GM12874 (cell line): Measurements from ENCODE around the gene TXNL4A.
A peak's percentile ranks its signal among the peaks of the same experiment; 100 is the strongest.

Experiments used
- TF ChIP-seq, protein P1 (sequence below): IDR thresholded peaks from 2 replicates; pipeline ENCODE4 v1.5.1; 2011; ENCODE audit warnings: low read depth, mild to moderate bottlenecking, control low read depth, low read length, moderate library complexity; ENCODE audit not compliant: insufficient read depth

TXNL4A gene

DNA sequence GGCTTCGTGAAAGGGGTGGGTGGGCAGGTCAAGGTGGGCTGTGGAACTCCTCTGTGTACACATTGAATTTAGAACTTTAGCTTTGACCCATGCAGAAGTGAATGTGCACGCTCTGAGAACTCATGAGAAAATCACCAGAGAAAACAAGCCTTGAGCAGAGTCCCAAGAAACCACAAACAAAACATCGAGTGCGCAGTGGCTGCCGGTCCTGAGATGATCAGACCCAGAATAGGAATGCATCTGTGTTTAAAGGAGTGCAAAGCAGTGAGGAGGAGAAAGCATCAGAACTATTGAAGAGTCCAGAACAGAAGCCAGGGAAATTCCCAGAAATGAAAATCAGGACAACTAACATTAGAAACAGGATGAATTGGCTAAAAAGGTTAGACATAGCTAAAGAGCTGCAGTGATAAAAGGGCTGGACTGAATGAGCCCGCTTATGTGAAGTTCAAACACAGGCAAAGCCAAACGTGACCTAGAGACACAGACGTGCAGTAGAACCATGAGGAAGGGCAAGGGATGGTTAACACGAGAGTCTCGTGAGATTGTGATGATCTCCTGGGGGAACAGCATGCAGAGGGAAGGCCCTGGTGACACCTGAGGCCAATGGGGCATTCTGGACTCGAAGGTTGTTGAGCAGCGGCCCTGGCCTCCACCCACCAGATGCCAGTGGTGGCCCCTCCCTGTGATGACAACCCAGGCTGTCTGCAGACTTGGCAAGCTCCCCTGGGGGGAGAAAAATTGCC lies 16.4 kb upstream of the TXNL4A start:
- TF ChIP-seq, protein P1, sequence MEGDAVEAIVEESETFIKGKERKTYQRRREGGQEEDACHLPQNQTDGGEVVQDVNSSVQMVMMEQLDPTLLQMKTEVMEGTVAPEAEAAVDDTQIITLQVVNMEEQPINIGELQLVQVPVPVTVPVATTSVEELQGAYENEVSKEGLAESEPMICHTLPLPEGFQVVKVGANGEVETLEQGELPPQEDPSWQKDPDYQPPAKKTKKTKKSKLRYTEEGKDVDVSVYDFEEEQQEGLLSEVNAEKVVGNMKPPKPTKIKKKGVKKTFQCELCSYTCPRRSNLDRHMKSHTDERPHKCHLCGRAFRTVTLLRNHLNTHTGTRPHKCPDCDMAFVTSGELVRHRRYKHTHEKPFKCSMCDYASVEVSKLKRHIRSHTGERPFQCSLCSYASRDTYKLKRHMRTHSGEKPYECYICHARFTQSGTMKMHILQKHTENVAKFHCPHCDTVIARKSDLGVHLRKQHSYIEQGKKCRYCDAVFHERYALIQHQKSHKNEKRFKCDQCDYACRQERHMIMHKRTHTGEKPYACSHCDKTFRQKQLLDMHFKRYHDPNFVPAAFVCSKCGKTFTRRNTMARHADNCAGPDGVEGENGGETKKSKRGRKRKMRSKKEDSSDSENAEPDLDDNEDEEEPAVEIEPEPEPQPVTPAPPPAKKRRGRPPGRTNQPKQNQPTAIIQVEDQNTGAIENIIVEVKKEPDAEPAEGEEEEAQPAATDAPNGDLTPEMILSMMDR, result no peak

DNA sequence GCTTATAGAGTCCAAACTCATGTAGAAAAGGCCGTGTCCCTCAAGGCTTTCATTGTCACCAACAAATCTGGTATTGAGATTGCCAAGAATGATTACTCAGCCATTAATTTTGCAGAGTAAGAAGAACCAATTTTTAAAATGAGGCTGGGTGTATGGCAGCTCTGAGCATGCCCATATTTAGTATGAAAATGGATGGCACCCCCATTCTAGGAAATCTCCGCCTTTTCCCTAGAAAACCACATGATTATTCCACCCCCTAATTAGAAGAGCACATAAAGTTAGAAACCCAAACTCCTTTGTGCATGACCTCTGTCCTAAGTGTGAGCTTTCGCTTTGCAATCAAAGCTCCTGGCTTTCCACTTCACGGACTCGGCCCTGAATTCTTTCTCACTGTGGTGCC lies 14.1 kb upstream of the TXNL4A start:
- TF ChIP-seq, protein P1, result no peak

DNA sequence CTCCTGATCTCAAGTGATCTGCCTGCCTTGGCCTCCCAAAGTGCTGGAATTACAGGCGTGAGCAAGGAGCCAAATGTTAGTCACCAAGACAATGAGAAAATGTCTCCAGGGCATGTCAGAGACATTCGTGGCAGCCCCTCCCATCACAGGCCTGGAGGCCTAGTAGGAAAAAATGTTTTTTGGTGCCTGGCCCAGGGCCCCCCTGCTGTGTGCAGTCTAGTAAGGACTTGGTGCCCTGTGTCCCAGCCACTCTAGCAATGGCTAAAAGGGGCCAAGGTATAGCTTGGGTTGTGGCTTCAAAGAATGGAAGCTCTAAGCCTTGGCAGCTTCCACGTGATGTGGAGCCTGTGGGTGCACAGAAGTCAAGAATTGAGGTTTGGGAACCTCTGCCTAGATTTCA lies 12.5 kb upstream of the TXNL4A start:
- TF ChIP-seq, protein P1, result no peak

DNA sequence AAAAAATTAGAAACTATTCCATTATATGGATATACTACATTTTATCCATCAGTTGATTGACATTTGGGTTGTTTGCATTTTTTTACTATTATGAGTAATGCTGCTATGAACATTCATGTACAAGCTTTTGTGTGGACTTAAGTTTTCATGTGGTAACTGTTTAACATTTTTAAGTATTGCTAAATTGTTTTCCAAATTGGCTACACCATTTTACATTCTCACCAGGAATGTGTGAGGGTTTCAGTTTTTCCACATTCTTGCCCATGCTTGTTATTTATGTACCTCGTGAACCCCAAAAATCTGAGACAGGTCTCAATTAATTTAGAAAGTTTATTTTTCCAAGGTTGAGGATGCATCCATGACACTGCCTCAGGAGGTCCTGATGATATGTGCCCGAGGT lies 3.1 kb upstream of the TXNL4A start:
- TF ChIP-seq, protein P1, result no peak

DNA sequence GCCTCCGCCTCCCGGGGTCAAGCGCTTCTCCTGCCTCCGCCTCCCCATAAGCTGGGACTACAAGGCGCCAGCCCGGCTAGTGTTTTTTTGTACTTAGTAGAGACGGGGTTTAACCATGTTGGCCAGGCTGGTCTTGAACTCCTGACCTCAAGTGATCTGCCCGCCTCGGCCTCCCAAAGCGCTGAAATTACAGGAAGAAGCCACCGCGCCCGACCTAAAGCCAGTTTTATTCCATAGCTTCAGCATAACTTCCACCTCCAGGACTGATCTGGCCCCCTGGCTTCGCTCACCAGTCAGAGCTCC lies 783 bp upstream of the TXNL4A start:
- TF ChIP-seq, protein P1, result no peak

DNA sequence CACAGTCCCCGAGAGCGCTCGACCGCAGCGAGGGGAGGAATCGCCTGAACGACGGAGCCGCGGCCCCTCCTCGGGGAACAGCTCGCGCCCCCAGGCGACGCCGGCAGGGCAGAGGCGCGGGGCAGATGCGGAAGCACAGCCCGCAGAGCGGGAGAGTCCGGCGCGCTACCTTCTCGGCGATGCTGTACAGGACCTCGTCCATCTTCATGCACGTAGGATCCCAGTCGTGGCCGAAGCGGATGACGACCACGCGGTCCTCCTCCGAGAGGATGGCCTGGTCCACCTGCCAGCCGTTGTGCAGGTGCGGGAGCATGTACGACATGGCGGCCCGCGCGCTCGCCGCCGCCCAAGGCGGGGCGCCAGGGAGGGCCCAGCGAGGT lies 302 bp downstream of the TXNL4A start:
- TF ChIP-seq, protein P1, result peak; percentile 47

DNA sequence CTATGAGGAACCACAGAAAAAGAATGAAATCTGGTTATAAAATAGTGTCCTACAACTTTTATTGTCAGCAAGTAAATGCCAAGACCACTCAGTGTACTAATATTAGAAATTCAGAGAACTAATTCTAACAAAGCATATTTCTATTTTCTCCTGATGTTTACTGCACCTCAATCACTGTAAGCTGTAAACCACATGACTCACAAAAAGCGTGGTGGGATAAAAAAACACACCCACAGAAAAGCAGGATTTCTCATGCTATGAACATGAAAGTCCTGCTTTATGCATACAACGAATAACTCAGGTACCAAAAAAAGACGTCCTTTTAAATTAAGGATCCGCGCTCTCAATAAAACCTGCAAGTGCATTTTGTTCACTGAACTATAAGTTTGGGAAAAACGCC lies 797 bp downstream of the TXNL4A start:
- TF ChIP-seq, protein P1, result no peak
